Psoas muscle (tissue), 8 donors: Measurements from ENCODE around the gene MAST4. TPM values are rescaled to one million over a fixed set of nuclear protein-coding genes. Genes with fewer than 3 reads are reported as not detected.

Experiments
- ATAC-seq, 4 donors: fragments of 200-7000 bp; cut with Tn5 transposase; one replicate each; pipeline ENCODE4 v1.9.1; 2020; ENCODE audit warnings: moderate library complexity in 3 of 4, mild to moderate bottlenecking in 2 of 4
- DNase-seq, 2 donors: peaks; one replicate each; pipeline ENCODE4 v3.0.0-alpha.2; 2020
- H3K27ac ChIP-seq: fragments of 200-600 bp; one replicate; pipeline ENCODE4 v1.8.0; 2022
- H3K27me3 ChIP-seq, 3 donors: fragments of 200-600 bp in 1 of 3; one replicate each; pipeline versions ENCODE4 v1.6.1 to v1.8.0; 2013 to 2022; ENCODE audit warnings: low read length in 2 of 3, mild to moderate bottlenecking in 2 of 3, moderate library complexity in 1 of 3; ENCODE audit not compliant: insufficient read depth in 3 of 3
- H3K36me3 ChIP-seq, 2 donors: fragments of 200-600 bp in 1 of 2; one replicate each; pipeline versions ENCODE4 v1.6.1 to v1.8.0; 2013 to 2022; ENCODE audit warnings: low read depth in 1 of 2, mild to moderate bottlenecking in 1 of 2, moderate library complexity in 1 of 2; ENCODE audit not compliant: insufficient read depth in 1 of 2
- H3K4me1 ChIP-seq: fragments of 200-600 bp; one replicate; pipeline ENCODE4 v1.8.0; 2022
- H3K4me3 ChIP-seq: fragments of 200-600 bp; one replicate; pipeline ENCODE4 v1.8.0; 2022; ENCODE audit warnings: mild to moderate bottlenecking
- H3K9me3 ChIP-seq: fragments of 200-600 bp; one replicate; pipeline ENCODE4 v1.8.0; 2022
- CTCF ChIP-seq: fragments of 200-600 bp; IDR thresholded peaks from one replicate; pipeline ENCODE4 v1.8.0; 2022; ENCODE audit warnings: antibody characterized with exemption
- WGBS, 3 donors: extraction: QIAGEN DNeasy Blood & Tissue Kit; methylation state at CpG; one replicate each; pipeline versions ENCODE4 v1.1.6 to v1.1.7; 2013; 5-methylcytosine and 5-hydroxymethylcytosine counted together
- intact Hi-C, 2 donors: fragments of 100-400 bp; cut with DNase I; formaldehyde crosslinking; loops; one replicate each; pipeline versions ENCODE4 v1.11.0 to v1.14.2; 2022
- polyA plus RNA-seq, 3 donors: library from polyadenylated mRNA; stranded (reverse); fragments of 200-250 nt; gene quantifications; one replicate each; pipeline ENCODE4 v1.2.3, GENCODE V29; 2013
- total RNA-seq, 4 donors: library from RNA; stranded (reverse); fragmentation: NEBNext Ultra II Directional in 2 of 4; extraction: Animal tissue kit (Norgen Biotek cat#: 25700) in 2 of 4; gene quantifications; one replicate each; pipeline versions ENCODE4 v1.2.1 to v1.2.4, GENCODE V29; 2021 to 2023
- donor health status: healthy with polysubstance abuse.
- donor health status: DM: no; HTN: no; CAD: no; lungs with moderate emphysema.
- donor health status: Bipolar disorder and iron deficiency.
- donor health status: healthy.
- donor health status: DM: yes; HTN: yes; CAD: no.
- donor health status: DM: no; HTN: no; CAD: no.
- donor health status: DM: no; HTN: no; CAD: no.
- donor health status: DM: yes; HTN: yes; CAD: no.

MAST4 gene
- total and polyA plus RNA-seq, 7 donors = 3.2 to 123 (median 12.1) TPM

GRCh38 chr5:66848749-66849641 lies 252.8 kb downstream of the MAST4 start:
- Histone ChIP-seq H3K27ac (no peak overlapping the region), H3K4me1 (no peaks in the 10 kb centered on the region), H3K4me3 (no peak overlapping the region), H3K27me3 (peaks cover 0 to 5% (median 2%) of the 10 kb centered on the region in 3 donors), H3K9me3 (no peaks in the 10 kb centered on the region), H3K36me3 (no peaks in the 10 kb centered on the region)
- DNase-seq = no peak
- no peak for ATAC-seq
- 46 to 52% (median 51%) methylated on average over 10 of the region's 10 CpGs for WGBS, 3 donors
- intact Hi-C loops = no loop called here
- no peak for TF ChIP-seq CTCF

- no peak for TF ChIP-seq CTCF
- ATAC-seq (no peak), DNase-seq (no peak)
- H3K36me3 ChIP-seq = no peaks in the 10 kb centered on the region
- no peaks in the 10 kb centered on the region for H3K9me3 ChIP-seq
- H3K27ac ChIP-seq = no peak overlapping the region
- WGBS, 3 donors = 79 to 83% (median 82%) methylated on average over 1 of the region's 1 CpG
- peaks cover 0 to 5% (median 2%) of the 10 kb centered on the region in 3 donors for H3K27me3 ChIP-seq
- intact Hi-C loops = no loop called here
- no peak overlapping the region for H3K4me3 ChIP-seq
- H3K4me1 ChIP-seq = no peaks in the 10 kb centered on the region
Measured at GRCh38 chr5:66849803-66850202, 253.6 kb downstream of the MAST4 start.

GRCh38 chr5:66850354-66851075 lies 254.3 kb downstream of the MAST4 start:
- peaks cover 0 to 5% (median 2%) of the 10 kb centered on the region in 3 donors for H3K27me3 ChIP-seq
- no peaks in the 10 kb centered on the region for H3K9me3 ChIP-seq
- H3K4me3 ChIP-seq = no peak overlapping the region
- TF ChIP-seq CTCF = no peak
- no peaks in the 10 kb centered on the region for H3K4me1 ChIP-seq
- DNase-seq (no peak), ATAC-seq (no peak)
- WGBS, 3 donors = 86 to 88% (median 87%) methylated on average over 5 of the region's 5 CpGs
- H3K36me3 ChIP-seq = no peaks in the 10 kb centered on the region
- intact Hi-C loops = no loop called here
- no peak overlapping the region for H3K27ac ChIP-seq

GRCh38 chr5:66851306-66851705 lies 255.1 kb downstream of the MAST4 start:
- Histone ChIP-seq H3K4me1 (no peaks in the 10 kb centered on the region), H3K36me3 (no peaks in the 10 kb centered on the region), H3K27me3 (peaks cover 0 to 5% (median 2%) of the 10 kb centered on the region in 3 donors), H3K27ac (no peak overlapping the region), H3K9me3 (no peaks in the 10 kb centered on the region), H3K4me3 (no peak overlapping the region)
- WGBS, 3 donors = 48 to 51% (median 48%) methylated on average over 2 of the region's 2 CpGs
- intact Hi-C loops = no loop called here
- ATAC-seq (no peak), DNase-seq (no peak)
- TF ChIP-seq CTCF = no peak
